GM19468 (cell line): ENCODE measurements around the gene PTPRJ.

Source experiments
- ATAC-seq: cut with Tn5 transposase; IDR thresholded peaks from one replicate; pipeline ENCODE4 v1.9.1; 2021; ENCODE audit warnings: mild to moderate bottlenecking, moderate library complexity, moderate number of reproducible peaks; ENCODE audit not compliant: unreplicated experiment; ENCODE audit errors: extremely low read depth

PTPRJ gene

GRCh38 chr11:48083421-48083820 is 103.1 kb downstream of the PTPRJ start:
- ATAC-seq = no peak

- no peak for ATAC-seq
Measured at GRCh38 chr11:48085688-48086087, 105.3 kb downstream of the PTPRJ start.

GRCh38 chr11:48087422-48087821 is 107.1 kb downstream of the PTPRJ start:
- no peak for ATAC-seq

- ATAC-seq = no peak
Measured at GRCh38 chr11:48087974-48088681, 107.8 kb downstream of the PTPRJ start.

GRCh38 chr11:48088682-48089050 is 108.3 kb downstream of the PTPRJ start:
- ATAC-seq = no peak

- ATAC-seq = no peak
Measured at GRCh38 chr11:48090174-48090573, 109.8 kb downstream of the PTPRJ start.

GRCh38 chr11:48091426-48092102 is 111.2 kb downstream of the PTPRJ start:
- ATAC-seq = no peak

GRCh38 chr11:48093323-48093722 is 113.0 kb downstream of the PTPRJ start:
- no peak for ATAC-seq

GRCh38 chr11:48093795-48094642 is 113.7 kb downstream of the PTPRJ start:
- no peak for ATAC-seq

- no peak for ATAC-seq
Measured at GRCh38 chr11:48094643-48095339, 114.4 kb downstream of the PTPRJ start.

- ATAC-seq = no peak
Measured at GRCh38 chr11:48095779-48096470, 115.6 kb downstream of the PTPRJ start.

- ATAC-seq = no peak
Measured at GRCh38 chr11:48096588-48097525, 116.5 kb downstream of the PTPRJ start.

- no peak for ATAC-seq
Measured at GRCh38 chr11:48098024-48098423, 117.7 kb downstream of the PTPRJ start.

- ATAC-seq = no peak
Measured at GRCh38 chr11:48099916-48100446, 119.6 kb downstream of the PTPRJ start.

- ATAC-seq = no peak
Measured at GRCh38 chr11:48101044-48101733, 120.8 kb downstream of the PTPRJ start.

- ATAC-seq = no peak
Measured at GRCh38 chr11:48101958-48102357, 121.6 kb downstream of the PTPRJ start.

GRCh38 chr11:48103621-48104567 is 123.5 kb downstream of the PTPRJ start:
- ATAC-seq = no peak
